HG03025 (cell line): ENCODE results near the gene MYOC.
"Not testable (repeated sequence)": the region's sequence is repeated elsewhere in the genome, so short reads cannot be mapped to it uniquely, and the experiment has no call there.

Source experiments
- ATAC-seq: cut with Tn5 transposase; IDR thresholded peaks from one replicate; pipeline ENCODE4 v1.9.1; 2021; ENCODE audit warnings: mild to moderate bottlenecking, moderate library complexity; ENCODE audit not compliant: unreplicated experiment, low FRiP score

Gene MYOC

DNA sequence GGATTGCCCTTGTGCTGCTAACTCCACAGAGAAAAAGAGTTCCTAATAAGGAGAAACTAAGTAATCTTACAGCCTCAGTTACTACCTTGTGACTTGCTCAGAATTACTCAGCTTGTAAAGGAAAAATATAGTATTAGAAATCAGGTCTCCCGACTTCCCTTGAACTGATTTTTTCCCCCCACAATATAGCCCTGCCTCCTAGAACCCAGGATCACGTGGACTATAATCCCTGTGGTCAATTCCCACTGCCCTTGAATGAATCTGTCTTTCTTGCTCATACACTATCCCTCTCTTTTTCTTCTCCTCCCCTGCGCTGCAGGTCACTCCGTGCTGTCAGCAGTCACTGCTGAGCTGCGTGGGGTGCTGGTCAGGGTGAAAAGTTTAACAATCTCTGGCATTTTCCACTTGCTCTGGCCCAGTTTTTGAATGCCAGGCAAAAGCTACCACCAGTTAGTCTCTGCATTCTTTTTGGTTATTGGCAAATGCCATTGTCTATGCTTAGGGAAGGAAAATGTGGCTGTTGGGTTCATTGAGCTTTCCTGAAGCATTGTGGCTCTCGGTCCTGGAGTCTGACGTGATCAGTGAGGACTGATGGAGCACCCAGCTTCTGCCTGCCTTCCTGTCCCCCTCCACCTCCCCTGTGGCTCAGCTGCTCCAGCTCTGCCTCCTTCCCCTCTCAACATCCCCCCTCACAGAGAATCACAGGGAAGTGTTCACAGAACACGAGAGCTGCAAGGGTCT lies 1.9 kb upstream of the MYOC start:
- ATAC-seq = no peak

DNA sequence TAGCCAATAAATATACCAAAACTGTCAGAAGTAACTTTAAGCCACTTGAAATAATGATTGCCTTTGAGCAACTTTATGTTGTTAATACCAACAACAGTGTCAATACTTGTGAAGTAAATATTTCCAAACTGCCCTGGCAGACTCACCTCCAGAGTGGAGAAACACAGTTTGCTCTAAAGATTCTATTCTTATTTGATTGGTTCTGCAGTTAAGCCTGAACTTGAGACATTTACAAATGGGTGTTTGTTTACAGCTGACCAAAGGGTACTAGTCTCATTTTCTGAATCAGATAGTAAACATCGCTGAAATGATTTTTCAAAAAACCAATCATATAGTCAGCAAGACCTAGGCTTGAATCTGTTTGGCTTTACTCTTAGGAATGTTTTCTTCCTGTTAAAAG lies 1.3 kb upstream of the MYOC start:
- ATAC-seq = no peak

DNA sequence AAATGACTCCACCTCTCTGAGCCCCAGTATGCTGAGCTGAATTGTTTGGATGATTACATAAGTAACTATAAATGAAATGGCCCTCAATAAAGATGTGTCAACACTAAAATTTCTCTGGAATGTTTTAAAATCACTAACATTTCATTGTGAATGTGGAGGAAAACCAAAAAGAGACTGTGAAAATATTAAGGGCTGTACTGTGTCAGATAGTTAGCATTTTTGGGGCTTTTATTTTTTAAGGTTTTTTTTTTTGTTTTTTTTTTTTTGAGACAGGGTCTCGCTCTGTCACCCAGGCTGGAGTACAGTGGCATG lies 6.3 kb downstream of the MYOC start:
- ATAC-seq = no peak

DNA sequence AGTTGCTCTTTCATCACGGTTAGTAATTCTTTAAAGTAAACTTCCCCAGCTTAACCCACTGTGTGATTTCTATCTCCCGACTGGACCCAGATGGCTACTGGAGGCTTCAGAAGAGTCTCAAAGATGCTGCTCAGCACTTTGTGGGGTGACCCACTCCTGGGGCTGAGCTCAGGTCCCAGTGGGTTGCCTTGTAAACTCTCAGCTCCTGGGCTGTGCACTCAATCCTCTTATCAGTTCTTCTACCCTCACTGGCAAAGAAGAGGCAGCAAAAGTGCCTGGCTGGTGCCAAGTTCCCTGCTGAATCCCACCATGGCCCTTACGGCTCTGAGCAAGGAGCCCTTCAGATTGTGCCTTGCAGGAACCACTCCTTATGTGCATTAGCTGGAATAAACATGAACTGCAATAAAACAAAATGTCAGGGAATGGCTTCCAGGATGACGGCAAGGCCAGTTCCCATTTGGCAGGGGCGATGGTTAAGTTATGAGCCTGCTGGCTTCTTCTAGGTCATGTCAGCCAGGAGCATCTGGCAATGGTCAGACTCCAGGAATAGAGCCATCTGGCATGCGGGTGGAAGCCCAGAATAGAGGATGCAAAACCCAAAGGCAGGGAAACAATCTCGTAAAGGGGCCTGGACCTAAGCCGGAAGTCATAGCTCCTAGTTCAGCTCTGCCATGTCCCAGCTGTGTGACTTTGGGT lies 6.8 kb downstream of the MYOC start:
- ATAC-seq = no peak

DNA sequence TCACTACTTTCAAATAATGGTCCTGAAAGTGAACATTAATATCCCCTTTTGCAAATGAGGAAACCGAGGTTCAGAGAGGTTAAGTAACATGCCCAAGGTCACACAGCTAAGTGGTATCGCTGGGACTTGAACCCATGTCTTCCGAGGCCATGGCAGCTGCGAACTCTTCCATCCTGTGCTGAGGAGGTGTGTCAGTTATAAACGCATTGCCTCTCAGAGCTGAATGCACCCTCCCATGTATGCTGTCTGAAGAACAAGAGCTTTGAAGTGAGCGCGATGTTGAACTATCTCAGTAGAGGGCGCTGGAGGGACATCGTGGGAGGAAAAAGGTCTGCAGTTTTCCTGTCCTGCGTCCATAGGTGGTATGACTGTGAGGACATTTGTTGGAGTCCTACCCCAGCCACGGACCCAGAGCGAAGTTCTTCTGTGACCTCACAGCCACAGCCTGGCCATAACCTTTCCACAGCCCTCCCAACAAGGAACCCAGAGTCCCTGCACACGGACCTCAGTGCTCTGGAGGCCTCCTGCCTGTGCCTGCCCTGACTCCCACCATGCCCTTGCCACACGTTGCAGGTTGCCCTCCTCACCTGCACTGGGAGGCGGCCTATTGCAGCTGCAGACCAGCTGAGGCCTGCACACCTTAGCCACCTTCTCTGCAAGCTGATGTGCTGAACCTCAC lies 7.5 kb downstream of the MYOC start:
- ATAC-seq = no peak

DNA sequence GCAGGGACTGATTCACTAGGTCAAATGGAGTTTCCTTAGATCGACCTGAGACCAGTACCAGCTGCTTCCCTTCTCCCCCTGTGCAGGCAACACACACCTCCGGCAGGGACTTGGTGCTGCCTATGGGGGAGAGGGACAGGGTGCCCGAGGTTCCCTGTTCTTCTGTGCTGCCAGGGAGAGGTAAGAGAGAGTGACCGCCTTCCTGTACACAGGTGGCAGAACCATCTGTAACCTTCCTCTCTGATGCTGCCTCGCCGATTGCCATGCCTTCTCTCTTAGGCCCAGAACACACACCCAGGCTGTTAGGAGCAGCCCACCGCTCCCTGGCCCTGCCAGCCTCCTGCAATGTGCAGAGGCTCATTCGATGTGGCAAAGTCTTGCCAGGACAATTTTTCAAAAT lies 9.3 kb downstream of the MYOC start:
- no peak for ATAC-seq

DNA sequence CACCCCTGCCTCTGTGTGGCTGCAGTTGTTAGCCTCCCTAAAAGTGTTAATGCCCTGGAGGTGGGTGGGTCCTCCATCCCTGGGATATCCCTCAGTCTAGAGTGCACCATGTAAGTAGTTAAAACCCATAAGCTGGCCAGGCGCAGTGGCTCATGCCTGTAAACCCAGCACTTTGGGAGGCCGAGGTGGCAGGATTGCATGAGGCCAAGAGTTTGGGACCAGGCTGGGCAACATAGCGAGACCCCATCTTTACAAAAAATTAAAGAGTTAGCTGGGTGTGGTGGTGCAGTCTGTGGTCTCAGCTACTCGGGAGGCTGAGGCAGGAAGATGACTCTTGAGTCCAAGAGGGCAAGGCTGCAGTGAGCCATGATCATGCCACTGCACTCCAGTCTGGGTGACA lies 10.3 kb downstream of the MYOC start:
- no peak for ATAC-seq

DNA sequence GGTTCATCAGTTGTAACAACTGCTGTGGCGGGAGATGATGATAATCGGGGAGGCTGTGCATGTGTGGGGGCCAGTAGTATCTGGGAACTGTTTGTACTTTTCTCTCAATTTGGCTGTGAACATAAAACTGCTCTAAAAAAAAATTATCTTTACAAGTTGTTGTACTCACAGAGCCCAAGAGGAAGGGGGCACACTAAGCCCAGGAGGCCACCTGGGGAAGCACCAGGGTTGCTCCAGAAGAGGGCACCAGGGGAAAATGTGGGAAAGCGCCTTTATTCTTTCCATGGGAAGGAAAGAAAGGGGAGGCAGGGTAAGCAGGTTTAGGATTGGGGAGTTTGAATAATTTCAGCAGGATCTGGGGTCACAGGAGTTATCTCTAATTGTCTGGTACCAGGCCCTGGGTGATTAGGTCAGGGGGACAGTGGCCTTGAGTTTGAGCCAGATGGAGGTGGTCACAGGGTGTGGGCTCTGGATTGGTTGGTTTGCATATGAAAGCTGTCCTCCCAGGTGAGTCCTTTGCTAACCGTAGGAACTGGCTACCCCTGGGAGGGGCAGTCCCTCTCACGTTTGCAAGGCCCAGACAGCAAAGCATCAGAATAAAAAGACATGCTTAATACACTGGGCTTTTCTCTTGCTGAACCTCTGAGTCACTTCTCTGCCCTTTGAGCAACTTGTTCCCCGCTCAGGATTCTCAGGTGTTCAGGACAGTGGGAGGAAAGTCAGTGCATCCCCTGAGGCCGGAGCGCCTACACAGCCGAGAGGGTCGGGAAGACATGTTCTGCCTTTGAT lies 11.2 kb downstream of the MYOC start:
- ATAC-seq = no peak

DNA sequence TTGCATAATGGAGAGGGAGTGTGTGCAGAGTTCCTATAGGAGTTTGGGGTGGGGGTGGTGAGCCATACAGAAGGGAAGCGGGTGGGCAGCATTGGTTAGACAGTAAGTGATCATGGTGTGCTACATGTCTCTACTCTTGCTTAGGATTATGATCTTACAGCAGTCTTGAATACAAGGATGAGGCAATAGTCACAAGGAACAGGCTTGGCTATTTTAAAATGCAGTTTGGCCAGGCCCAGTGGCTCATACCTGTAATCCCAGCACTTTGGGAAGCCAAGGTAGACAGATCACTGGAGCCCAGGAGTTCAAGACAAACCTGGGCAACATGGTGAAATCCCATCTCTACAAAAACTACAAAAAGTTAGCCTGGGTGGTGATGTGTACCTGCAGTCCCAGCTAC lies 12.3 kb downstream of the MYOC start:
- no peak for ATAC-seq

DNA sequence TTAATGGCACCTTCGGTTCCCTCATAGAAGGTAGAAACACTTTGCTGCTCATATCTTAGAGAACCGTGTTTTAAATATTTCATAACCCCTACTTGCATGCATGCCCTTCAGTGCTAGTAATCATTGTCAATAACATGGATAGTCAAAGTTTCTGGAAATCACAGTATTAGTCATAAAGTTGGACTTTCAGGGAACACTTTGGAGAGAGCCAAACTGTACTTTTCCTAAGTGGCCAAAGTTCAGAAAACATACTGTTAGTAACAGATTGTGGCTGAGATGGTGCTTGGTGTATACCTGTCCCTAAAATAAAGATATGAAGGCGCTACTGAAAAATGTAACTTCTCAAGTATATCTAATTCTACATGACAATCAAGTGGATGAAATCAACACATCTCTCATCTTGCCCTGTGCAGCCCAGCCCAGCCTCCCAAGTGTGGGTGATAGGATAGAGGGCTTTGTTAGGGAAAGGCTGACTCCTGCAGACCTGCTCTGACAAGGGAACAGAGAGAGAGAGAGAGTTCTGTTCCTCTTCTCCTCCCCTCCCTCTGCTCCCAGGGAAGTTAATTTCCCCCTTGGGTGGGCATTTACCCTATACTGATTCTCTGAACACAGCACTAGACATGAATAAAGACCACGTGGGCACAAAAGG lies 14.4 kb downstream of the MYOC start:
- no peak for ATAC-seq

DNA sequence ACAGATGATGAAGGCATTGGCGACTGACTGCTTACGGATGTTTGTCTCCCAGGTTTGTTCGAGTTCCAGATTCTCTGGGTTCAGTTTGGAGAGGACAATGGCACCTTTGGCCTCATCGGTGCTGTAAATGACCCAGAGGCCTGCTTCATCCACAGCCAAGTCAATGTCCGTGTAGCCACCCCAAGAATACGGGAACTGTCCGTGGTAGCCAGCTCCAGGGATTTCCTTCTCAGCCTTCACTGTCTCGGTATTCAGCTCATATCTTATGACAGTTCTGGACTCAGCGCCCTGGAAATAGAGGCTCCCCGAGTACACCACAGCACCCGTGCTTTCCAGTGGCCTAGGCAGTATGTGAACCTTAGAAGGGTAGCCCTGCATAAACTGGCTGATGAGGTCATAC lies 16.3 kb downstream of the MYOC start:
- ATAC-seq = no peak

DNA sequence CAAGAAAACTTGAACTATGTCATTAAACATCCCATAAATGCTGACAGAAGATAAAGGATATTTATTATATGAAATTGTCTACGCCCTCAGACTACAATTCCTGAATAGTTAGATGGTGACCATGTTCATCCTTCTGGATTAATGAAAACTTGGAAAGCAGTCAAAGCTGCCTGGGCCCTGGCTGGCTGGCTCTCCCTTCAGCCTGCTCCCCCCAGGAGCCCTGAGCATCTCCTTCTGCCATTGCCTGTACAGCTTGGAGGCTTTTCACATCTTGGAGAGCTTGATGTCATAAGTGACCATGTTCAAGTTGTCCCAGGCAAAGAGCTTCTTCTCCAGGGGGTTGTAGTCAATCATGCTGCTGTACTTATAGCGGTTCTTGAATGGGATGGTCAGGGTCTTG lies 16.8 kb downstream of the MYOC start:
- no peak for ATAC-seq

DNA sequence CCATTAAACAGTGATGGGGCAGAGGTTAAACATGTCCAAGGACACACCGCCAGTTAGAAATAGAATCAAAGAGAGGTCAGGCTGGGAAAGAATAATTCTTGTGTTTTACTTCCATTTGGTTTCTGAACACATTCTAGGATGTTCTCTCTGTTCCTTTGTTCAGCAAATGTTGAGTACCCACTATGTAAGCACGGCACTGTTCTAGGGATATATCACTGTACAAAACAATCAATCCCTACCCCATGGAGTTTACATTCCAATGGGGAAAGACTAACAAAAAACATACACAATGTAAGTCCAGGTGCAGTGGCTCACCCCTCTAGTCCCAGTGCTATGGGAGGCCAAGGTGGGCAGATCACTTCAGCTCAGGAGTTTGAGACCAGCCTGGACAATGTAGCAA lies 24.3 kb downstream of the MYOC start:
- no peak for ATAC-seq

DNA sequence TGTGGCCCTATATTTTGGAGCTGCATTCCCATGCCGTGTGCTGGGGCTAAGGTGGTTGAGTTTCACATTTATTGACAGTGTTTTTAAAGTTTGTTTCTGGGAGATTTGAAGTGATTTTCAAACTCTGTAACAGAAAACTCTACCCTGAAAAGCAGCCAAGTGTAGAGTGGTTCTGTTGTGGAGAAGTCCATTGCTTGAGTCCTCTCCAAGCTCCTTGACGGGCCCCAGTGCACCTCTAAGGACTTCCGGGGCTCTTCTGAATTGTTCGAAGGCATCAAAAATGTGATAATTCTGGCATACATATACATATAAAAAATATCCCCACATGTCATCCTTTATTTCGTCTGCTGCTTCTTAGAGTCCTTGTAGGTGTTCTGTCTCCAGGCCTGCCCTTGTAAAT lies 25.5 kb downstream of the MYOC start:
- ATAC-seq = no peak

DNA sequence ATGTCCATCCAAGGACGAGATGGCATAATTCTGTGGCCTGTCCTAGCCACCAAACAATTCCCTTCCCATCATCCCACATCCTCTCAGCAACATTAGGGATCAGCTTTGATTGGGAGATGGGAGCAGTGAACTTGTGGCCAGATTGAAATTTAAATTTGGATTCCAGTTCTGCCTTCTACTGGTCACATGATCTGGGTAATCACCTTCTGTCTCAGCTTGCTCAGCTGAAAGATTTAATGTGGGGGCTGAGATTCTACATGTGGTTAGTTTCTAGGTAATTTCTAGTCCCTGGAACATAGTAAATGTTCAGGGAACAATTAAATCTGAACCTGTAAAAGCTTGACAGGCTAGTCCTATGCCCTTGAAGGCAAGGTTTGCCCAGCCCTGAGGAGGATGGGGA lies 27.3 kb downstream of the MYOC start:
- no peak for ATAC-seq

DNA sequence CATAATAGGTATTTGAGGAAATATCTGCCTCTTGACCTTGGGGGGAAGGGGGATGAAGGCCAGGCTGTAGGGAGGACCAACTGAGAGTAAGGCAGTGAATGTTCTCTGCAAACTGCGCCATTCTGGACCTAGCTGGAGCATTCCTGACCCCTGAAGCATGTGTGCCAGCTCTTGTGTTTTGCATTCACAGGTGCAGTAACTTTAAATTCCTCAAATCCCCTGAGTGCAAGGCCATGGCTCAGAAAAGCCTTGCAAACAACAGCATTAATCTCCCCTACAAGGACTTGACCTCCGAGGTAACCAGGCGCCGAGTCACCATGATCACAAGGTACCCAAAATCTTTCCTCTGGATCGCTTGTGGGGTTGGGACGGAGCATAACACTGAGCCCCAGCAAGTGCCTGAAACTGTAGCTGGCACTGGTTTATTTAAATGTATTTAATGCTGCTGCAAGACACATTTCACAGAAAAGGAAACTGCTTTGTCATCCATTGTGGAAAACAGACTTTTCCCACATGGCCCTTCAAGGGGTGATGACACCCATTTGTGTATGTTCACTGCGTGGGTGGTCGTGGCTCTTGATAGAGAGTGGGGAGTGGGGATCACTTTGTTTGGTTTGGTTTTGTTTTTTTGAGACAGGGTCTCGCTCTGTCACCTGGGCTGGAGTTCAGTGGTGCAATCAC lies 28.7 kb downstream of the MYOC start:
- ATAC-seq = no peak

DNA sequence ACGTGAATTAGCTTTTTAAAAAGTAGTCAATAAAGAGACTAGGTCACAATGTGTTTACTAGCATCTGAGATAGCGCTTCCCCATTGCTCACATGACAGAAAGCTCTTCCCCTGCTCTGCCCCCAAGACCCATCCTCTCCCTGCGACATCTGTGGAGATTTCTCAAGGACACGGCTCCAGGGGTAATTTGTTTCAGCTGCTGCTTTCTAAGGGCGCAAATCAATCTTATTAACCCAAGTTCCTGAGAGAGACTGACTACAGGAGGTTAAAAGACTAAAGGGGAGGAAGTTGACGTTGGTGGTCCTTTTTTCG lies 30.4 kb downstream of the MYOC start, which contains the start of gene MYOCOS:
TSS of gene MYOCOS (plus strand) at position 92 of the 311 bp plus-strand sequence. CDS start 1,641 bp downstream, outside the sequence.
- no peak for ATAC-seq

DNA sequence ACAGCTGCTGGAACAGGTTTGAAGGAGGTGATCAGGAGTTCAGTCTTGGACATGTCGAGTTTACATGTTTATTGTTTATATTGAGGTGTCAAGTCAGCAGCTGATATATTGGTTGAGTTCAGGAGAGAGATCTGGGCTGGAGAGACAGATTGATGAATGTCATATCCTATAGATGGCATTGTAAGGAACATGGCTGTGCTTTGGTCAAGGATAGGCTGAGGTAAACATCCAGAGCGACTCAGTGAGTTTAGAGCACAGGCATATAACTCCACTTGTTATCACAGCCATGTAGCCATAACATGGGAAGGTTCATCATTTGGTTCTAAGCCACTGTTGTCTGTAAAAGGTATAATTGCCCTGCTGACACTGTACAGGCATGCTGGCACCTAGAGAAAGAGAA lies 35.9 kb downstream of the MYOC start:
- ATAC-seq = no peak

DNA sequence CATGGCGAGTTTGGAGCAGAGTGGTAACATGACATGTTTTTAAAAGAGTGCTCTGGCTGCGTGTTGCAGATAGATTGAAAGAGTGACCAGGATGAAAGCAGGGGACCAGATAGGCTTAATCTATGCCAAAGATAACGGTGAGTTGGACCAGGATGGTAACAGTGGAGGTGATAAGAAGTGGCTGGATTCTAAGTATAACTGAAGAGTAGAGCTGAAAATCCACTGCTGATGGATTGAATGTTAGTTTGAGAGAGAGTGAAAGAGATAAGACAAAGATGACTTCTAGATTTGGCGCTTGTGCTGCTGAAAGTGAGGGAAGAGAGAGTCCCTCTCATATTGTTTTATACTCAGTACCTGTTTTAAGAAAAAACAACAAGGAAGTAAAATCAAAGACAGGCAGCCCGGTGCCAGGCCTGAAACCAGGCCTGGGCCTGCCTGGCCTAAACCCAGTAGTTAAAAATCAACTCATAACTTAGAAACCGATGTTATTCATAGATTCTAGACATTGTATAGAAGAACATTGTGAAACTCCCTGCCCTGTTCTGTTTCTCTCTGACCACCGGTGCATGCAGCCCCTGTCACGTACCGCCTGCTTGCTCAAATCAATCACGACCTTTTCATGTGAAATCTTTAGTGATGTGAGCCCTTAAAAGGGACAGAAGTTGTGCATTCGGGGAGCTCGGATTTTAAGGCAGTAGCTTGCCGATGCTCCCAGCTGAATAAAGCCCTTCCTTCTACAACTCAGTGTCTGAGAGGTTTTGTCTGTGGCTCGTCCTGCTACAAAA lies 37.2 kb downstream of the MYOC start:
- ATAC-seq = not testable (repeated sequence)
